HEK293 (cell line): ENCODE data around the gene CCDC167.

Source experiments
- CTCF ChIA-PET: fragments of 350-600 bp; formaldehyde crosslinking; extraction: SDS; loops from one replicate; lab custom pipeline; 2021; ENCODE audit warnings: antibody characterized with exemption; lab: Yijun Ruan, JAX
- POLR2A ChIA-PET: fragments of 300-600 bp; formaldehyde crosslinking; extraction: SDS; loops from one replicate; lab custom pipeline; 2020; ENCODE audit warnings: antibody characterized with exemption, inconsistent platforms; lab: Yijun Ruan, JAX
- H3K27ac ChIP-seq: fragments of 200-500 bp; sonication (Bioruptor generic); 2 replicates; pipeline ENCODE4 v1.5.1; 2014; ENCODE audit warnings: low read depth, low read length, control low read depth, inconsistent platforms; ENCODE audit errors: extremely low read depth
- H3K36me3 ChIP-seq, 2 experiments: fragments of 200-500 bp in 1 of 2; sonication (Bioruptor generic) in 1 of 2; 1 replicate in 1 of 2; 2 replicates in 1 of 2; pipeline ENCODE4 v1.5.1; 2014 to 2017; ENCODE audit warnings: inconsistent platforms in 2 of 2, low read length in 2 of 2; ENCODE audit not compliant: control insufficient read depth in 2 of 2, insufficient read depth in 1 of 2
- H3K4me1 ChIP-seq: fragments of 200-500 bp; sonication (Bioruptor generic); 2 replicates; pipeline ENCODE4 v1.5.1; 2014; ENCODE audit warnings: mild to moderate bottlenecking, low read length, inconsistent platforms; ENCODE audit not compliant: control insufficient read depth, insufficient read depth
- H3K4me3 ChIP-seq: 2 replicates; pipeline ENCODE4 v1.5.1; 2011; ENCODE audit warnings: low read depth, mild to moderate bottlenecking, control low read depth, low read length, moderate library complexity
- H3K9me3 ChIP-seq: fragments of 200-500 bp; sonication (Bioruptor generic); 2 replicates; pipeline ENCODE4 v1.5.1; 2014; ENCODE audit warnings: low read depth, low read length, inconsistent platforms; ENCODE audit not compliant: control insufficient read depth, insufficient read depth
- BCL6B ChIP-seq: fragments of 450-650 bp; formaldehyde crosslinking; IDR thresholded peaks from 2 replicates; pipeline ENCODE4 v1.5.1; 2017; ENCODE audit warnings: missing biosample characterization, missing genetic modification characterization
- HOXC10 ChIP-seq: sonication (generic); formaldehyde crosslinking; IDR thresholded peaks from 2 replicates; pipeline ENCODE4 v1.8.1; 2023; ENCODE audit warnings: mild to moderate bottlenecking, missing genetic modification reagents
- OSR2 ChIP-seq: fragments of 450-650 bp; formaldehyde crosslinking; IDR thresholded peaks from 2 replicates; pipeline ENCODE4 v1.5.1; 2016; ENCODE audit warnings: missing biosample characterization, missing genetic modification characterization
- PRDM4 ChIP-seq: fragments of 450-650 bp; formaldehyde crosslinking; IDR thresholded peaks from 2 replicates; pipeline ENCODE4 v1.5.1; 2017; ENCODE audit warnings: missing biosample characterization, missing genetic modification characterization
- SETDB1 ChIP-seq: IDR thresholded peaks from one replicate; pipeline ENCODE4 v1.6.1; 2017; ENCODE audit warnings: mild to moderate bottlenecking, low read length, moderate library complexity, mixed read lengths; ENCODE audit not compliant: insufficient read length
- TCF7L2 ChIP-seq: IDR thresholded peaks from 2 replicates; pipeline ENCODE4 v1.6.1; 2011; ENCODE audit warnings: low read depth, mild to moderate bottlenecking, inconsistent platforms, low read length, moderate library complexity, borderline replicate concordance
- ZBTB17 ChIP-seq: fragments of 450-650 bp; formaldehyde crosslinking; IDR thresholded peaks from 2 replicates; pipeline ENCODE4 v1.5.1; 2016; ENCODE audit warnings: missing biosample characterization, missing genetic modification characterization
- ZBTB8A ChIP-seq: fragments of 450-650 bp; formaldehyde crosslinking; IDR thresholded peaks from 2 replicates; pipeline ENCODE4 v1.5.1; 2016; ENCODE audit warnings: missing biosample characterization, missing genetic modification characterization
- ZFHX2 ChIP-seq: fragments of 450-650 bp; formaldehyde crosslinking; conservative IDR thresholded peaks from 2 replicates; pipeline ENCODE4 v1.5.1; 2016; ENCODE audit warnings: missing biosample characterization, missing genetic modification characterization
- ZFP41 ChIP-seq: fragments of 450-650 bp; formaldehyde crosslinking; IDR thresholded peaks from 2 replicates; pipeline ENCODE4 v1.5.1; 2016; ENCODE audit warnings: missing biosample characterization, missing genetic modification characterization, borderline replicate concordance
- ZNF138 ChIP-seq: fragments of 450-650 bp; formaldehyde crosslinking; IDR thresholded peaks from 2 replicates; pipeline ENCODE4 v1.5.1; 2016; ENCODE audit warnings: missing biosample characterization, missing genetic modification characterization, borderline replicate concordance
- ZNF155 ChIP-seq: fragments of 450-650 bp; formaldehyde crosslinking; IDR thresholded peaks from 2 replicates; pipeline ENCODE4 v1.5.1; 2016; ENCODE audit warnings: missing biosample characterization, missing genetic modification characterization
- ZNF16 ChIP-seq: fragments of 450-650 bp; formaldehyde crosslinking; IDR thresholded peaks from 2 replicates; pipeline ENCODE4 v1.5.1; 2016; ENCODE audit warnings: low read depth, missing biosample characterization, missing genetic modification characterization
- ZNF239 ChIP-seq: fragments of 450-650 bp; formaldehyde crosslinking; IDR thresholded peaks from 2 replicates; pipeline ENCODE4 v1.5.1; 2016; ENCODE audit warnings: missing biosample characterization, missing genetic modification characterization
- ZNF404 ChIP-seq: fragments of 450-650 bp; formaldehyde crosslinking; IDR thresholded peaks from 2 replicates; pipeline ENCODE4 v1.5.1; 2017; ENCODE audit warnings: missing biosample characterization, missing genetic modification characterization
- ZNF654 ChIP-seq: fragments of 450-650 bp; formaldehyde crosslinking; IDR thresholded peaks from 2 replicates; pipeline ENCODE4 v1.5.1; 2016; ENCODE audit warnings: low read depth, missing biosample characterization, missing genetic modification characterization
- ZNF677 ChIP-seq: fragments of 450-650 bp; IDR thresholded peaks from 2 replicates; pipeline ENCODE4 v1.5.0; 2018; ENCODE audit warnings: missing biosample characterization, mild to moderate bottlenecking, missing genetic modification characterization, moderate library complexity
- ZNF76 ChIP-seq: fragments of 450-650 bp; formaldehyde crosslinking; IDR thresholded peaks from 2 replicates; pipeline ENCODE4; 2016; ENCODE audit warnings: low read depth, missing biosample characterization, missing genetic modification characterization, borderline replicate concordance
- ZNF837 ChIP-seq: fragments of 450-650 bp; formaldehyde crosslinking; IDR thresholded peaks from 2 replicates; pipeline ENCODE4 v1.5.1; 2016; ENCODE audit warnings: missing biosample characterization, missing genetic modification characterization
- ZSCAN16 ChIP-seq: fragments of 450-650 bp; formaldehyde crosslinking; IDR thresholded peaks from 2 replicates; pipeline ENCODE4 v1.5.1; 2016; ENCODE audit warnings: missing biosample characterization, missing genetic modification characterization
- TF ChIP-seq, protein P1 (sequence below): fragments of 450-650 bp; IDR thresholded peaks from 2 replicates; pipeline ENCODE4 v1.5.1; 2018; ENCODE audit warnings: missing biosample characterization, mild to moderate bottlenecking, missing genetic modification characterization
- TF ChIP-seq, protein P2 (sequence below): fragments of 450-650 bp; formaldehyde crosslinking; IDR thresholded peaks from 2 replicates; pipeline ENCODE4 v1.5.0; 2017; ENCODE audit warnings: missing biosample characterization, missing genetic modification characterization, borderline replicate concordance
- TF ChIP-seq, protein P3 (sequence below): sonication (generic); formaldehyde crosslinking; IDR thresholded peaks from 2 replicates; pipeline ENCODE4 v1.8.1; 2022; ENCODE audit warnings: mild to moderate bottlenecking, moderate library complexity, missing genetic modification reagents

CCDC167 gene

GRCh38 chr6:37523412-37523811 is 23.7 kb upstream of the CCDC167 start (continued):
- TF ChIP-seq ZFHX2 (tag by site-specific recombination) (no peak), ZBTB17 (tag by site-specific recombination) (no peak), BCL6B (tag by site-specific recombination) (no peak), ZNF677 (tag by site-specific recombination) (no peak), ZNF138 (tag by site-specific recombination) (no peak)
- TF ChIP-seq, protein P1, sequence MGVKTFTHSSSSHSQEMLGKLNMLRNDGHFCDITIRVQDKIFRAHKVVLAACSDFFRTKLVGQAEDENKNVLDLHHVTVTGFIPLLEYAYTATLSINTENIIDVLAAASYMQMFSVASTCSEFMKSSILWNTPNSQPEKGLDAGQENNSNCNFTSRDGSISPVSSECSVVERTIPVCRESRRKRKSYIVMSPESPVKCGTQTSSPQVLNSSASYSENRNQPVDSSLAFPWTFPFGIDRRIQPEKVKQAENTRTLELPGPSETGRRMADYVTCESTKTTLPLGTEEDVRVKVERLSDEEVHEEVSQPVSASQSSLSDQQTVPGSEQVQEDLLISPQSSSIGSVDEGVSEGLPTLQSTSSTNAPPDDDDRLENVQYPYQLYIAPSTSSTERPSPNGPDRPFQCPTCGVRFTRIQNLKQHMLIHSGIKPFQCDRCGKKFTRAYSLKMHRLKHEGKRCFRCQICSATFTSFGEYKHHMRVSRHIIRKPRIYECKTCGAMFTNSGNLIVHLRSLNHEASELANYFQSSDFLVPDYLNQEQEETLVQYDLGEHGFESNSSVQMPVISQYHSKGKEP (tag by site-specific recombination) = no peak

DNA sequence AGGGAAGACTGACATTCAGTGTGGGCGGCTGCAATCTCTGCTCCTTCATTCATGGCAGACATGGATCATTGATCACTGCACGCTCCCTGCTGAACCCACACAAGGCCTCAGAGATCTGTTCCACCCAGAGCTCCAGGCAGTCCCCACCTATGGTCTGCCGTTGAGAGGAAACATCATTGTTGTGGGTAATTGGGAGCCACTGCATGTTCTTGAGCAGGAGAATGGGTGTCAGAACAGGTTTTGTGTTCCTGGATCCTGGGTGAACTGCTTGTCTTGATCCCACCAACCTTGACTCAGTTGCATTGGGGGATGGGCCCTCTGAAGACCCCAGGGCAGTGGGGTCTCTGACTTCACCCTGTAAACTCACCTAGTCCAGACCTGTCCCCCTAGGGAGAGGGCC is 23.1 kb upstream of the CCDC167 start:
- Histone ChIP-seq H3K27ac (no peak overlapping the region), H3K36me3 (no peaks in the 10 kb centered on the region), H3K4me1 (no peaks in the 10 kb centered on the region), H3K9me3 (no peaks in the 10 kb centered on the region), H3K4me3 (no peak overlapping the region)
- TF ChIP-seq ZNF16 (tag by site-specific recombination) (peak; percentile 66; the same call in 1 of the 2 replicates), ZNF404 (tag by site-specific recombination) (no peak), ZNF239 (no peak)
- POLR2A ChIA-PET = interaction anchor here (0.6 kb wide), 1 partner anchor 535 kb away, joined by 8 read pairs; no protein-coding TSS in a partner anchor
- CTCF ChIA-PET = interaction anchor here (0.6 to 0.7 kb wide), 2 partner anchors 10 to 191 kb away, joined by 3 to 4 read pairs; no protein-coding TSS in a partner anchor

- POLR2A ChIA-PET = no interaction called here
- CTCF ChIA-PET = no interaction called here
- no peaks in the 10 kb centered on the region for H3K36me3 ChIP-seq
- H3K4me3 ChIP-seq = no peak overlapping the region
- H3K27ac ChIP-seq = no peak overlapping the region
- 0 out of 2 replicates have a peak, but pooled peaks cover under 1% of the 10 kb centered on the region for H3K4me1 ChIP-seq
- TF ChIP-seq ZNF837 (no peak), HOXC10 (CRISPR knock-in tag) (no peak), ZNF654 (no peak), OSR2 (no peak), ZNF155 (no peak), ZNF76 (tag by site-specific recombination) (no peak)
- TF ChIP-seq, protein P2, sequence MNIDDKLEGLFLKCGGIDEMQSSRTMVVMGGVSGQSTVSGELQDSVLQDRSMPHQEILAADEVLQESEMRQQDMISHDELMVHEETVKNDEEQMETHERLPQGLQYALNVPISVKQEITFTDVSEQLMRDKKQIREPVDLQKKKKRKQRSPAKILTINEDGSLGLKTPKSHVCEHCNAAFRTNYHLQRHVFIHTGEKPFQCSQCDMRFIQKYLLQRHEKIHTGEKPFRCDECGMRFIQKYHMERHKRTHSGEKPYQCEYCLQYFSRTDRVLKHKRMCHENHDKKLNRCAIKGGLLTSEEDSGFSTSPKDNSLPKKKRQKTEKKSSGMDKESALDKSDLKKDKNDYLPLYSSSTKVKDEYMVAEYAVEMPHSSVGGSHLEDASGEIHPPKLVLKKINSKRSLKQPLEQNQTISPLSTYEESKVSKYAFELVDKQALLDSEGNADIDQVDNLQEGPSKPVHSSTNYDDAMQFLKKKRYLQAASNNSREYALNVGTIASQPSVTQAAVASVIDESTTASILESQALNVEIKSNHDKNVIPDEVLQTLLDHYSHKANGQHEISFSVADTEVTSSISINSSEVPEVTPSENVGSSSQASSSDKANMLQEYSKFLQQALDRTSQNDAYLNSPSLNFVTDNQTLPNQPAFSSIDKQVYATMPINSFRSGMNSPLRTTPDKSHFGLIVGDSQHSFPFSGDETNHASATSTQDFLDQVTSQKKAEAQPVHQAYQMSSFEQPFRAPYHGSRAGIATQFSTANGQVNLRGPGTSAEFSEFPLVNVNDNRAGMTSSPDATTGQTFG (tag by site-specific recombination) = no peak
- no peaks in the 10 kb centered on the region for H3K9me3 ChIP-seq
Measured at GRCh38 chr6:37521674-37522073, 22.0 kb upstream of the CCDC167 start.

DNA sequence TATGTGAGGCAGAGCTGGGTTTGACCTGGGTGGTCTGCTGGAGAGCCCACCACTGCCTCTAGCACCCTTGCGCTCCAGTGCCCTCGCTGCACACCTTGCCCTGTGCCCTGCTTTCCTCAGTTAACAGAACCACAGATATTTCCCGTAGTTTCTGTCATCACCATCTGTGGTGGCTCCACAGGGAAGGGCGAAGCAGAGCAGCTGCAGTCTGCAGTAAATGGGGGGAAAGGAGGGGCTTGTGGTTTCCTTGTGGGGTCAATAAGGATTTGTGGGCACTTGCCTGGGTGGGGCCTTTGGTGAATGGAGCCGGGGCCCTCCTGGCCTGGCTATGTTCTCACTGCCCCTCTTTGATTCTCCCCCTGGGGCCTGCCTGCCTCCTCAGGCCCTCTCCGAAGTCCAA is 21.2 kb upstream of the CCDC167 start:
- POLR2A ChIA-PET = no interaction called here
- CTCF ChIA-PET = no interaction called here
- no peaks in the 10 kb centered on the region for H3K36me3 ChIP-seq
- H3K4me3 ChIP-seq = no peak overlapping the region
- peaks cover 8% of the 10 kb centered on the region for H3K4me1 ChIP-seq
- H3K9me3 ChIP-seq = no peaks in the 10 kb centered on the region
- H3K27ac ChIP-seq = no peak overlapping the region
- TF ChIP-seq, protein P3, sequence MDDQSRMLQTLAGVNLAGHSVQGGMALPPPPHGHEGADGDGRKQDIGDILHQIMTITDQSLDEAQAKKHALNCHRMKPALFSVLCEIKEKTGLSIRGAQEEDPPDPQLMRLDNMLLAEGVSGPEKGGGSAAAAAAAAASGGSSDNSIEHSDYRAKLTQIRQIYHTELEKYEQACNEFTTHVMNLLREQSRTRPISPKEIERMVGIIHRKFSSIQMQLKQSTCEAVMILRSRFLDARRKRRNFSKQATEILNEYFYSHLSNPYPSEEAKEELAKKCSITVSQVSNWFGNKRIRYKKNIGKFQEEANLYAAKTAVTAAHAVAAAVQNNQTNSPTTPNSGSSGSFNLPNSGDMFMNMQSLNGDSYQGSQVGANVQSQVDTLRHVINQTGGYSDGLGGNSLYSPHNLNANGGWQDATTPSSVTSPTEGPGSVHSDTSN (CRISPR knock-in tag) = no peak
- TF ChIP-seq PRDM4 (tag by site-specific recombination) = no peak
- TF ChIP-seq ZSCAN16 (tag by site-specific recombination) = no peak
- no peak for TF ChIP-seq ZFP41 (tag by site-specific recombination)
- TF ChIP-seq SETDB1 = no peak
- TF ChIP-seq TCF7L2 = no peak
- no peak for TF ChIP-seq ZBTB8A (tag by site-specific recombination)
- TF ChIP-seq ZNF404 (tag by site-specific recombination) = no peak
